ENCODE results near the gene MAPK8. TPM values are rescaled to one million over a fixed set of nuclear protein-coding genes. Genes with fewer than 3 reads are reported as not detected.
A peak's percentile ranks its signal among the peaks of the same experiment; 100 is the strongest.

Gene MAPK8
- total and polyA plus RNA-seq, 9 of the 15 experiments (the other 6 are each of a cell fraction or from before 2014, with no cell fraction given) = 6.4 to 159 (median 71.0) TPM

GRCh38 chr10:48289501-48290238 lies 16.8 kb upstream of the MAPK8 start:
- intact Hi-C loops (cut with micrococcal nuclease) (loop anchor here (2.0 kb wide), 1 partner anchor 75 kb away; no protein-coding TSS in a partner anchor), in situ Hi-C loops (cut with MboI) (no loop called here)
- DNase-seq (ENCODE audit: extremely low read depth in 1 of 4, low spot score in 3 of 4) = peak; percentile 73 to 89 (median 82)
- FAIRE-seq = peak; percentile 97
- H3K27ac ChIP-seq (ENCODE audit: extremely low read depth, low read depth, low read length) = no peak overlapping the region
- H3K9me3 ChIP-seq (replicated peaks; ENCODE audit: control insufficient read depth, insufficient read depth, low read depth, low read length) = 0 out of 2 replicates have a peak, but pooled peaks cover under 1% of the 10 kb centered on the region
- H3K4me1 ChIP-seq (replicated peaks in 1 of 2; ENCODE audit: control insufficient read depth in 2 of 2, insufficient read depth in 2 of 2, low read length in 2 of 2) = peaks cover 3 to 18% of the 10 kb centered on the region in 2 experiments; a peak in 4 of 5 replicates
- no peak overlapping the region for H3K9ac ChIP-seq (ENCODE audit: insufficient read depth in 1 of 2, low read depth in 2 of 2, low read length in 2 of 2)
- no peaks in the 10 kb centered on the region for H3K9me1 ChIP-seq (ENCODE audit: control insufficient read depth, insufficient read depth, low read length)
- ATAC-seq = peak; percentile 96
- no peaks in the 10 kb centered on the region for H3K79me2 ChIP-seq (ENCODE audit: control insufficient read depth, insufficient read depth, low read length)
- no peaks in the 10 kb centered on the region for H4K20me1 ChIP-seq (replicated peaks; ENCODE audit: control insufficient read depth, insufficient read depth, low read length)
- peak overlapping the region; percentile 80 for H2AFZ ChIP-seq (ENCODE audit: low read depth, low read length)
- no peaks in the 10 kb centered on the region for H3K36me3 ChIP-seq (ENCODE audit: control insufficient read depth, insufficient read depth, low read length)
- ChIA-PET POLR2A (interaction anchor here (1.0 kb wide), 1 partner anchor 316 kb away, joined by 3 read pairs; no protein-coding TSS in a partner anchor), CTCF (ENCODE audit: low intra/inter-chr PET ratio) (interaction anchor here (1.6 kb wide), 1 partner anchor 74 kb away, joined by 10 read pairs; no protein-coding TSS in a partner anchor)
- H3K4me2 ChIP-seq (ENCODE audit: insufficient read depth, low read length) = no peak overlapping the region; the same call in 1 of the 2 replicates
- peaks cover 2 to 11% of the 10 kb centered on the region in 2 experiments; a peak in 4 of 5 replicates for H3K27me3 ChIP-seq (ENCODE audit: control insufficient read depth in 2 of 2, insufficient read depth in 2 of 2, low read length in 2 of 2)
- WGBS (ENCODE audit: insufficient coverage, low coverage, missing lambda C conversion rate) = 6% methylated on average over 9 of the region's 9 CpGs
- BruUV-seq (replicated peaks) = no TSS peak
- H3K4me3 ChIP-seq = no peak overlapping the region
- peak; percentile 45 for TF ChIP-seq BHLHE40 (IDR thresholded peaks at IDR 0.05; ENCODE audit: low read length)
- TF ChIP-seq SMAD4 (CRISPR knock-in tag; conservative IDR thresholded peaks at IDR 0.05) = 0 out of 2 replicates have a peak, but pooled peaks have one; percentile 13
- peak; percentile 25; the same call in 1 of the 2 replicates for TF ChIP-seq HCFC1 (IDR thresholded peaks at IDR 0.05; ENCODE audit: low read depth, low read length)
- no peak for TF ChIP-seq CREBBP (IDR thresholded peaks at IDR 0.05; ENCODE audit: low read depth, low read length)
- TF ChIP-seq CHD2 (IDR thresholded peaks at IDR 0.05; ENCODE audit: low read depth, low read length) = 0 out of 2 replicates have a peak, but pooled peaks have one; percentile 21
- peak in 1 of 2 experiments; percentile 65; a peak in 1 of 4 replicates for TF ChIP-seq RCOR1 (IDR thresholded peaks at IDR 0.05; ENCODE audit: borderline replicate concordance in 1 of 2, low read depth in 2 of 2, low read length in 2 of 2)
- TF ChIP-seq CTCF (IDR thresholded peaks at IDR 0.05 in 2 of 3, conservative IDR thresholded peaks at IDR 0.05 in 1 of 3; ENCODE audit: insufficient read depth in 2 of 3, low read depth in 1 of 3, low read length in 3 of 3) = peak; percentile 88 to 95 (median 90)
- TF ChIP-seq MEIS2 (IDR thresholded peaks at IDR 0.05; ENCODE audit: partially characterized antibody) = peak; percentile 84
- TF ChIP-seq CREB1 (IDR thresholded peaks at IDR 0.05) = no peak
- peak; percentile 43; the same call in 1 of the 2 replicates for TF ChIP-seq CREB1 (CRISPR knock-in tag; IDR thresholded peaks at IDR 0.05)
- TF ChIP-seq PURB (CRISPR knock-in tag; IDR thresholded peaks at IDR 0.05; ENCODE audit: low read depth) = no peak
- 0 out of 2 replicates have a peak, but pooled peaks have one; percentile 38 for TF ChIP-seq CC2D1A (IDR thresholded peaks at IDR 0.05)
- 0 out of 2 replicates have a peak, but pooled peaks have one; percentile 16 for TF ChIP-seq ZEB2 (IDR thresholded peaks at IDR 0.05)
- TF ChIP-seq XRCC5 (IDR thresholded peaks at IDR 0.05; ENCODE audit: low read depth, low read length) = peak; percentile 68; the same call in 1 of the 2 replicates
- TF ChIP-seq SMC3 (conservative IDR thresholded peaks at IDR 0.05; ENCODE audit: insufficient read depth, low read depth, low read length) = peak; percentile 84
- TF ChIP-seq ESRRA (IDR thresholded peaks at IDR 0.05; ENCODE audit: borderline replicate concordance, low read depth) = peak; percentile 98
- TF ChIP-seq YY1 (IDR thresholded peaks at IDR 0.05; ENCODE audit: borderline replicate concordance in 1 of 3, control insufficient read depth in 1 of 3, extremely low read depth in 1 of 3, insufficient read depth in 3 of 3, insufficient read length in 1 of 3, insufficient replicate concordance in 2 of 3, low read depth in 1 of 3, low read length in 2 of 3) = peak in 1 of 3 experiments; percentile 21
- no peak for TF ChIP-seq BRF1 (IDR thresholded peaks at IDR 0.05; ENCODE audit: borderline replicate concordance, extremely low read depth, insufficient read length)
- TF ChIP-seq MXI1 (IDR thresholded peaks at IDR 0.05; ENCODE audit: low read depth, low read length) = no peak

Data from K562 (cell line).